ENCODE data around the gene TRIM72. TPM values are rescaled to one million over a fixed set of nuclear protein-coding genes. Genes with fewer than 3 reads are reported as not detected.

Gene TRIM72
- total RNA-seq, 4 donors from 2014 or later: not detected

- no peaks in the 10 kb centered on the region for H3K27me3 ChIP-seq
- no peaks in the 10 kb centered on the region for H3K4me1 ChIP-seq
- TF ChIP-seq POLR2A (IDR thresholded peaks at IDR 0.05): no peak
- TF ChIP-seq CTCF (IDR thresholded peaks at IDR 0.05): no peak
Observed at GRCh38 chr16:31271621-31272190, 57.8 kb downstream of the TRIM72 start.

GRCh38 chr16:31273187-31273586 lies 59.3 kb downstream of the TRIM72 start:
- Histone ChIP-seq H3K36me3 (no peaks in the 10 kb centered on the region), H3K4me1 (no peaks in the 10 kb centered on the region), H3K27me3 (no peaks in the 10 kb centered on the region), H3K9me3 (no peaks in the 10 kb centered on the region), H3K4me3 (no peak overlapping the region), H3K27ac (no peak overlapping the region)
- TF ChIP-seq POLR2A (IDR thresholded peaks at IDR 0.05): no peak
- TF ChIP-seq CTCF (IDR thresholded peaks at IDR 0.05): no peak
- DNase-seq: no peak

More at GRCh38 chr16:31271621-31272190, 57.8 kb downstream of the TRIM72 start:
- H3K36me3 ChIP-seq: no peaks in the 10 kb centered on the region
- no peak overlapping the region for H3K27ac ChIP-seq
- no peak overlapping the region for H3K4me3 ChIP-seq
- no peaks in the 10 kb centered on the region for H3K9me3 ChIP-seq
- no peak for DNase-seq

GRCh38 chr16:31273676-31274075 lies 59.8 kb downstream of the TRIM72 start:
- H3K27ac ChIP-seq: no peak overlapping the region
- no peaks in the 10 kb centered on the region for H3K4me1 ChIP-seq
- no peaks in the 10 kb centered on the region for H3K9me3 ChIP-seq
- H3K36me3 ChIP-seq: no peaks in the 10 kb centered on the region
- H3K27me3 ChIP-seq: no peaks in the 10 kb centered on the region
- TF ChIP-seq CTCF (IDR thresholded peaks at IDR 0.05) (no peak), POLR2A (IDR thresholded peaks at IDR 0.05) (no peak)
- H3K4me3 ChIP-seq: no peak overlapping the region
- peak in 1 of 3 donors; percentile 11 for DNase-seq

- Histone ChIP-seq H3K4me1 (no peaks in the 10 kb centered on the region), H3K4me3 (no peak overlapping the region), H3K36me3 (no peaks in the 10 kb centered on the region), H3K27me3 (no peaks in the 10 kb centered on the region), H3K9me3 (no peaks in the 10 kb centered on the region), H3K27ac (no peak overlapping the region)
- TF ChIP-seq CTCF (IDR thresholded peaks at IDR 0.05): no peak
- no peak for TF ChIP-seq POLR2A (IDR thresholded peaks at IDR 0.05)
- no peak for DNase-seq
Observed at GRCh38 chr16:31274831-31275816, 61.2 kb downstream of the TRIM72 start.

- Histone ChIP-seq H3K27ac (no peak overlapping the region), H3K9me3 (no peaks in the 10 kb centered on the region), H3K27me3 (no peaks in the 10 kb centered on the region), H3K4me3 (no peak overlapping the region), H3K36me3 (no peaks in the 10 kb centered on the region), H3K4me1 (no peaks in the 10 kb centered on the region)
- TF ChIP-seq CTCF (IDR thresholded peaks at IDR 0.05) (no peak), POLR2A (IDR thresholded peaks at IDR 0.05) (no peak)
- DNase-seq: no peak
Observed at GRCh38 chr16:31276600-31276999, 62.7 kb downstream of the TRIM72 start.

Measured in Peyer's patch (tissue), 4 donors.